ENCODE measurements around the gene AQP9.

DNA sequence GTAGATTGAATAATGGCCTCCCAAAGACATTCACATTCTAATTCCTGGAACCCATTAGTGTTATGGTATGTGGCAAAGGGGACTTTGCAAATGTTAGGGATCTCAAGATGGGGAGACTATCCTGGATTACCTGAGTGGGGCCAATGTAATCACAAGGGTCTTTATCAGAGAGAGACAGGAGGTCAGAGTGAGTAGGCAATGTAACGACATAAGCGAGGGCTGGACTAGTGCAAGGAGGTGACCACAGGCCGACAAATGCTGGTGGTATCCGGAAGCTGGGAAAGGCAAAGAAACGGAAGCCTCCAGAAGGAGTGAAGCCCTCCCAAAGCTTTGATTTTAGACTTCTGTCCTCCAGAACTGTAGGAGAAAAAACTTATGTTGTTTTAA lies 26.5 kb upstream of the AQP9 start:
- no peak for TF ChIP-seq BACH2 (CRISPR knock-in tag; IDR thresholded peaks at IDR 0.05; ENCODE audit: borderline replicate concordance)
- TF ChIP-seq ZNF8 (CRISPR knock-in tag; IDR thresholded peaks at IDR 0.05) = no peak
- no peak for TF ChIP-seq GLIS3 (CRISPR knock-in tag; IDR thresholded peaks at IDR 0.05)
- TF ChIP-seq, protein P1, sequence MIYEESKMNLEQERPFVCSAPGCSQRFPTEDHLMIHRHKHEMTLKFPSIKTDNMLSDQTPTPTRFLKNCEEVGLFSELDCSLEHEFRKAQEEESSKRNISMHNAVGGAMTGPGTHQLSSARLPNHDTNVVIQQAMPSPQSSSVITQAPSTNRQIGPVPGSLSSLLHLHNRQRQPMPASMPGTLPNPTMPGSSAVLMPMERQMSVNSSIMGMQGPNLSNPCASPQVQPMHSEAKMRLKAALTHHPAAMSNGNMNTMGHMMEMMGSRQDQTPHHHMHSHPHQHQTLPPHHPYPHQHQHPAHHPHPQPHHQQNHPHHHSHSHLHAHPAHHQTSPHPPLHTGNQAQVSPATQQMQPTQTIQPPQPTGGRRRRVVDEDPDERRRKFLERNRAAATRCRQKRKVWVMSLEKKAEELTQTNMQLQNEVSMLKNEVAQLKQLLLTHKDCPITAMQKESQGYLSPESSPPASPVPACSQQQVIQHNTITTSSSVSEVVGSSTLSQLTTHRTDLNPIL (CRISPR knock-in tag; IDR thresholded peaks at IDR 0.05; ENCODE audit: low read depth) = no peak
- TF ChIP-seq, protein P2, sequence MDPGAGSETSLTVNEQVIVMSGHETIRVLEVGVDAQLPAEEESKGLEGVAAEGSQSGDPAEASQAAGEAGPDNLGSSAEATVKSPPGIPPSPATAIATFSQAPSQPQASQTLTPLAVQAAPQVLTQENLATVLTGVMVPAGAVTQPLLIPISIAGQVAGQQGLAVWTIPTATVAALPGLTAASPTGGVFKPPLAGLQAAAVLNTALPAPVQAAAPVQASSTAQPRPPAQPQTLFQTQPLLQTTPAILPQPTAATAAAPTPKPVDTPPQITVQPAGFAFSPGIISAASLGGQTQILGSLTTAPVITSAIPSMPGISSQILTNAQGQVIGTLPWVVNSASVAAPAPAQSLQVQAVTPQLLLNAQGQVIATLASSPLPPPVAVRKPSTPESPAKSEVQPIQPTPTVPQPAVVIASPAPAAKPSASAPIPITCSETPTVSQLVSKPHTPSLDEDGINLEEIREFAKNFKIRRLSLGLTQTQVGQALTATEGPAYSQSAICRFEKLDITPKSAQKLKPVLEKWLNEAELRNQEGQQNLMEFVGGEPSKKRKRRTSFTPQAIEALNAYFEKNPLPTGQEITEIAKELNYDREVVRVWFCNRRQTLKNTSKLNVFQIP (CRISPR knock-in tag; IDR thresholded peaks at IDR 0.05; ENCODE audit: borderline replicate concordance, low read depth) = no peak
- TF ChIP-seq ISL1 (CRISPR knock-in tag; IDR thresholded peaks at IDR 0.05) = no peak
- TF ChIP-seq RARB (CRISPR knock-in tag; IDR thresholded peaks at IDR 0.05) = no peak
- TF ChIP-seq ZC3H10 (CRISPR knock-in tag; IDR thresholded peaks at IDR 0.05) = no peak
- TF ChIP-seq CSDC2 (CRISPR knock-in tag; IDR thresholded peaks at IDR 0.05) = no peak
- no peak for TF ChIP-seq ZNF70 (CRISPR knock-in tag; IDR thresholded peaks at IDR 0.05)
- TF ChIP-seq PPARA (CRISPR knock-in tag; IDR thresholded peaks at IDR 0.05; ENCODE audit: borderline replicate concordance) = no peak
